Activated T-helper 1 cell treated with anti-CD3 and anti-CD28 coated beads, Interleukin-2, amount 50 U/mL, for 16 hours (primary cell): Measurements from ENCODE around the gene MCOLN2.
"Not testable (repeated sequence)": the region's sequence is repeated elsewhere in the genome, so short reads cannot be mapped to it uniquely, and the experiment has no call there.

ENCODE experiments used
- DNase-seq, 2 donors: peaks; one replicate each; pipeline ENCODE4 v3.0.0-alpha.2; 2020; ENCODE audit warnings: low read depth in 1 of 2, low spot score in 1 of 2

MCOLN2 gene

DNA sequence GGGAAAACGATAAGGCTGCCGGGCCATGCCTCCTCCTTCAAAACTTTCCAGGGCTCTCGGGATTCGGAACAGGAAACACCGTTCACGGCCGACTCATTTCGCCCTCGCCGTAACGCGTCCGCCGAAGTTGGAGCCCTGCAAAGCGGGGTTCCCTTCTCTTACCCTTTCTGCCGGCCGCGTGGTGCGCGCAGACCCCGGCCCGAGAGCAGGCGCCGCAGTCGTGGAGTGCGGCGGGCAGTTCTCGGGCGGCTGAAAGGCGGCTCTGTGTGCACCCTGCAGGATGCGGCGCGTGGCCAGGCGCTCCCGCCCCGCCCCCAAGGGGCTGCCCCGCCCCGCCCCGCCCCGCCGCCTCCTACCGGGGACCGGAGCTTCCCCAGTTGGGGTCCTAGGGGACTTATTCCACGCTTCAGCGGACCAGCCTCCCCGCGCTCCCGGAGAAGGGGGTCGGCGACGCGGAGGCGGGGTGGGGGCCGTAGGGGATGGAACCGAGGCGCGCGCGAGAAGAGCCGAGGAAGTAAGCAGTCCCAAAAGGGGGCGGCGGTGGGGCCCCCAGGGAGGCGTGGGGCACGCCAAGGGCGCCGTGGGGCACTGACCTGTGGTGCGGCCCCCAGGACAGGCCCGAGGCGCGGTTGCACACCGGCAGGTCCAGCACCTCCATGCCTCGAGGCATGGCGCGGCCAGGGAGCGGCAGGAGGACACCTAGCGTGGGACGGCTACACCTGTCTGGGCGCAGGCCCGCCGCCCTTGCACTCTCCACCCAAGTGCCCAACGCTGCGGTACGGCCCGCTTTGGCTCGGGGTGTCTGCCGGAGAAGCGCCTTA lies at the start of gene MCOLN2:
Gene MCOLN2 (minus strand): TSS at position 268 of the 821 bp plus-strand sequence. CDS start 241 bp downstream, at position 27.
- DNase-seq = peak; percentile 37 to 38

- DNase-seq = no peak
These were observed 45.5 kb upstream of the MCOLN2 start for GRCh38 chr1:85042413-85042812.

GRCh38 chr1:85041793-85042192 lies 44.9 kb upstream of the MCOLN2 start:
- no peak for DNase-seq

- no peak for DNase-seq
These were observed 36.3 kb upstream of the MCOLN2 start for GRCh38 chr1:85033221-85033620.

DNA sequence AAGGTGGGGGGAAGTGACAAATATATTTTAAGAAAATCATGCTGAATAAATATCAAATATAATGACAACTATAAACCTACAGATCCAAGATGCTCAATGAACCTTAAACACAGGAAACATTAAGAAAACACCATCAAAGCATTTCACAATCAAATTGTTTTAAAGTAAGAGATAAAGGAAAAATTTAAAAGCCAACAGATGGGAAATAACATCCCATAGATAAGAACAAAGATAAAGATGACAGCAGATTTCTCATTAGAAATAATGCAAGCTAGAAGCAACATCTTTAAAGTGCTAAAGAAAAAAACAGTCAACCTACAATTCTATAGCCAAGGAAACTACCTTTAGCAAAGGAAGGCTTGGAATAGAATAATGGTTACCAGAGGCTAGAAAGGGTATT lies 33.6 kb upstream of the MCOLN2 start:
- no peak for DNase-seq

- no peak for DNase-seq
These were observed 31.2 kb upstream of the MCOLN2 start for GRCh38 chr1:85028151-85028550.

DNA sequence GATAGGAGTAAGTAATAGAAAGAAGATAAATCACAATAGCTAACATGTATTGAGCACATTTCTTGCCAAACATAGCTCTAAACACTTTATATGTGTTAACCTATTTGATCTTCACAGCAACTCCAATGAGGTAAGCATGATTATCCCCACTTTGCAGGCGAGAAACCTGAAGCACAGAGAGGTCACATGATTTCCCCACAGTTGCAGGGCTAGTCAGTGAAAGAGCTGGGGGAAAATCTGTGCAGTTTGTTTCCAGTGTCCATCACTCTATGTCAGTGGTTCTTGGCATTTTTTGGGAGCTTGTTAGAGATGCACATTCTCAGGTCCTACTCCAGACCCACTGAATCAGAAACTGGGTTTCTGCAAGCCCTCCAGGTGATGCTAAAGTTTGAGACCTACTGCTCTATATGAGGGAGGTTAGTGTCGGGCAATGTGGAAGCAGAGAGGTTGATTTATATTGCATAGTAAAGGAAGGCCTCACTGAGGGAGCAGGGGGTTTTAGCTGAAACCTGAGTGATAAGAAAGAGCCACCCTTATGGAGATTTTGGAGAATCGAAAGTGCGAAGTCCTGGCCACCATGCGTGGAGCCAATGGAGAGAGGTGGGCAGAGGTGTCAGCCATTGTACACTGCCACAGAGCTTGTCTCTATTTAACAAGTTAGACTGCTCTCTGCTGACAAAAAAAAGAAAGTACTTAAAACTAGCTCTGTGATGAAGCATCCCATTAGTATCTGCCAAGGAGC lies 30.5 kb upstream of the MCOLN2 start:
- no peak for DNase-seq

- no peak for DNase-seq
These were observed 29.0 kb upstream of the MCOLN2 start for GRCh38 chr1:85025940-85026339.

GRCh38 chr1:85024736-85025135 lies 27.8 kb upstream of the MCOLN2 start:
- no peak for DNase-seq

- no peak for DNase-seq
These were observed 25.8 kb upstream of the MCOLN2 start for GRCh38 chr1:85022700-85023099.

DNA sequence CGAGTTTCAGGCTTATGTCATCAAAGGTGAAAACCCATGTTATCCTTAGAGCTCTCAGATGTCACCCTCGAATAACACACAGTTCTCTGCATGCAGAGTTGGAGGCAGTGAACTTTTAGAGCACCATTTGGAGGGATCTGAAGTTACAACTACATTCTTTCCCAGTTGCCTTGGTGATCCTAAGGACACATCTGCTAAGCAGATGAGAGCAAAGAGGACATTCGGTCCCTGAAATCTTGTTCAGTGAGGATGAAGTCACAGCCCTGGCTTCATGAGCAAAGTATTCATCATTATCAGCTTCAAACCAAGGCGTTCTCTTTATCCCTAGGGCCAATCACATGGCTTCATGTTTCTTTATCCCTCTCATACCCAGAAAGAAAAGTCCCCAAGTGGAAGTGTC lies 23.1 kb upstream of the MCOLN2 start:
- DNase-seq = no peak

DNA sequence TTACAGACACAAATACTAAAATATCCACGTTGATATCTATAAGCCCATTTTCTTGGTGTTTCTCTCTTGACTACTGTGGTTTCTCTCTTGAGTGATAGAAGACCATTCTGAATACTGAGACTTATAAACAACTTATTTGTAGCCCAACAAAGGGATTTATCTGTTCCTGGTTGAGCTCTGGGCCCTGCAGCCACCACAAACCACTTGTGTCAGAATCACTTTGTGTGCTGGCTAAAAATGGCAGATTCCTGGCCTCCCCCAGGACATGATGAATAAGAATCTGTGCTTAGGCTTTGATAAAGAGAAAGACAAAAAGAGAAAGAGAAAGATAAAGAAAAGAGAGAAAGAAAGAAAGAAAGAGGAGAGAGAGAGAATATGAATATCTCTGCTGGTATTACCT lies 18.9 kb upstream of the MCOLN2 start:
- DNase-seq = no peak

GRCh38 chr1:85005641-85006040 lies 8.7 kb upstream of the MCOLN2 start:
- not testable (repeated sequence) for DNase-seq

GRCh38 chr1:85001742-85002141 lies 4.8 kb upstream of the MCOLN2 start:
- DNase-seq = no peak

GRCh38 chr1:84998642-84999280 lies 1.8 kb upstream of the MCOLN2 start:
- peak; percentile 14 to 15 for DNase-seq

DNA sequence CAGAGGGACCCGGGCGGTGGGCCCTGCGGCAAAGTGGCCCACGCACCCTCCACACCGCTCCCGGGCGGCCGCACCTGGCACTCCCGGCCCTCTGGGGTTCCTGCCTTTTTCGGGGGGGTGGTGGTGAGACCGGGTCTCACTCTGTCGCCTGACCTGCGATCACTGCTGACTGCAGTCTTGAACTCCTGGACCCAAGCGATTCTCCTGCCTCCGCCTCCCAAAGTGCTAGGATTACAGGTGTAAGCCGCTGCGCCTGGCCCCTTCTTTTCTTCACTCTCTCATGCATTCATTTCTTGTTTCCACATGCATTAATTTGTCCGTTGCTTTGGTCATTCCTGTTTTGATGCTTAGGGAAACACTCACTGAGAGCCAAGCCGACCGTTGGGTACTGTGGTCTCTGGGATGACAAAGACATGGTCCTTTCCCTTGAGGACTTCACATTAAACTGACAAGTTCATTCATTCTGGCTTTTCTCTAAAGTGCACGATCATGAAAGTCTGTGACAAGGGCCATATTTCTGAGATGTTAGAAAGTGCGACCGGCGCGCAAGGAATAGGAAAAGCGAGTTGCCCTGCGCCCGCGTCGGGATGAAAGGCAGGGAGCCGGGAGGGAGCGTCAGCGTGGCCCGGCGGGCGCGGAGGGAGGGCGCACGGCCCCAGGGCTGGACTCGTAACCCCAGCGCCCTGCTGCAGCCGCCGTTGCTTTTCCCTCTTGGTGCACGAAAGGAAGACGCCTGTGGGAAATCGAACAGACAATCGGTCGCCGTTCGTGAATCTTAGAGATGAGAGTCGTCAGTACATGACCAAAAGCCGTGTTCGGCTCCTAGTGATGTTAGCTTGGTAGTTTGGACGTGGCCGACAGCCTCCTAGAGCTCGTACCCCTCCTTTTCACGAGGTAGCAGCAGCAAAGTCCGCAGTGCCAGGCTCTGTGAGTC lies 1.0 kb upstream of the MCOLN2 start:
- no peak for DNase-seq

- no peak for DNase-seq
These were observed 1.2 kb downstream of the MCOLN2 start for GRCh38 chr1:84995484-84996334.

- no peak for DNase-seq
These were observed 5.6 kb downstream of the MCOLN2 start for GRCh38 chr1:84991097-84991920.

- DNase-seq = no peak
These were observed 8.3 kb downstream of the MCOLN2 start for GRCh38 chr1:84988588-84988987.
